Neural crest cell (in vitro differentiated cells): ENCODE results near the gene BMP7. TPM values are rescaled to one million over a fixed set of nuclear protein-coding genes. Genes with fewer than 3 reads are reported as not detected.

Experiments used
- DNase-seq: peaks from one replicate; pipeline ENCODE4 v3.0.0; 2021; ENCODE audit warnings: low read depth, mixed read lengths, low spot score
- H3K27ac Mint-ChIP-seq: one replicate; pipeline ENCODE4 v1.8.0; 2021; ENCODE audit warnings: mild to moderate bottlenecking, mixed read lengths; ENCODE audit not compliant: unreplicated experiment
- H3K27me3 Mint-ChIP-seq: 2 replicates; pipeline ENCODE4 v1.8.0; 2021; ENCODE audit warnings: low read depth, mild to moderate bottlenecking, mixed read lengths
- H3K36me3 Mint-ChIP-seq: 2 replicates; pipeline ENCODE4 v1.8.0; 2021; ENCODE audit warnings: low read depth, mild to moderate bottlenecking, mixed read lengths
- H3K4me1 Mint-ChIP-seq: 2 replicates; pipeline ENCODE4 v1.8.0; 2021; ENCODE audit warnings: mixed read lengths
- H3K4me3 Mint-ChIP-seq: one replicate; pipeline ENCODE4 v1.8.0; 2021; ENCODE audit warnings: mild to moderate bottlenecking, mixed read lengths
- H3K9me3 Mint-ChIP-seq: 2 replicates; pipeline ENCODE4 v1.8.0; 2021; ENCODE audit warnings: mixed read lengths
- CTCF ChIP-seq: fragments of 200-600 bp; sonication (generic); conservative IDR thresholded peaks from 2 replicates; pipeline ENCODE4 v1.5.0; 2021; ENCODE audit warnings: antibody characterized with exemption, mild to moderate bottlenecking
- total RNA-seq: library from RNA; stranded (reverse); gene quantifications from 2 replicates; pipeline ENCODE4 v1.2.1, GENCODE V29; 2021

Gene BMP7
- total RNA-seq, 1 donor from 2014 or later: 13.8 TPM

- peaks cover 3% of the 10 kb centered on the region for H3K9me3 Mint-ChIP-seq
- H3K36me3 Mint-ChIP-seq: peaks cover 6% of the 10 kb centered on the region
- no peak overlapping the region for H3K4me3 Mint-ChIP-seq
- H3K27ac Mint-ChIP-seq: no peak overlapping the region
- DNase-seq: no peak
- no peak for TF ChIP-seq CTCF
- H3K27me3 Mint-ChIP-seq: no peaks in the 10 kb centered on the region
- H3K4me1 Mint-ChIP-seq: peaks cover 12% of the 10 kb centered on the region
Measured at GRCh38 chr20:57234556-57235251, 31.7 kb downstream of the BMP7 start.

- Mint-ChIP-seq H3K4me3 (no peak overlapping the region), H3K36me3 (peaks cover 5% of the 10 kb centered on the region), H3K9me3 (peaks cover 3% of the 10 kb centered on the region), H3K27me3 (no peaks in the 10 kb centered on the region), H3K4me1 (peaks cover 20% of the 10 kb centered on the region), H3K27ac (no peak overlapping the region)
- TF ChIP-seq CTCF: no peak
- DNase-seq: no peak
Measured at GRCh38 chr20:57231951-57232428, 34.5 kb downstream of the BMP7 start.

- TF ChIP-seq CTCF: no peak
- Mint-ChIP-seq H3K27ac (no peak overlapping the region), H3K4me3 (no peak overlapping the region), H3K4me1 (peaks cover 20% of the 10 kb centered on the region), H3K27me3 (no peaks in the 10 kb centered on the region), H3K36me3 (peaks cover 5% of the 10 kb centered on the region), H3K9me3 (peaks cover 3% of the 10 kb centered on the region)
- DNase-seq: no peak
Measured at GRCh38 chr20:57231161-57231560, 35.3 kb downstream of the BMP7 start.

GRCh38 chr20:57230247-57230646 lies 36.2 kb downstream of the BMP7 start:
- no peak overlapping the region for H3K27ac Mint-ChIP-seq

GRCh38 chr20:57229490-57229889 lies 37.0 kb downstream of the BMP7 start:
- Mint-ChIP-seq H3K4me3 (no peak overlapping the region), H3K36me3 (peaks cover 5% of the 10 kb centered on the region), H3K27ac (no peak overlapping the region), H3K4me1 (peaks cover 16% of the 10 kb centered on the region), H3K9me3 (peaks cover 3% of the 10 kb centered on the region), H3K27me3 (no peaks in the 10 kb centered on the region)
- DNase-seq: no peak
- no peak for TF ChIP-seq CTCF

More at GRCh38 chr20:57230247-57230646, 36.2 kb downstream of the BMP7 start:
- Mint-ChIP-seq H3K27me3 (no peaks in the 10 kb centered on the region), H3K36me3 (peaks cover 5% of the 10 kb centered on the region), H3K9me3 (peaks cover 3% of the 10 kb centered on the region), H3K4me3 (no peak overlapping the region), H3K4me1 (peaks cover 20% of the 10 kb centered on the region)
- no peak for TF ChIP-seq CTCF
- DNase-seq: no peak
